DMS79 (cell line): Measurements from ENCODE around the gene FHIT.
"Not testable (repeated sequence)": the region's sequence is repeated elsewhere in the genome, so short reads cannot be mapped to it uniquely, and the experiment has no call there.

Experiments
- DNase-seq: peaks from one replicate; lab custom pipeline; 2025; lab: John Stamatoyannopoulos, UW

Gene FHIT

DNA sequence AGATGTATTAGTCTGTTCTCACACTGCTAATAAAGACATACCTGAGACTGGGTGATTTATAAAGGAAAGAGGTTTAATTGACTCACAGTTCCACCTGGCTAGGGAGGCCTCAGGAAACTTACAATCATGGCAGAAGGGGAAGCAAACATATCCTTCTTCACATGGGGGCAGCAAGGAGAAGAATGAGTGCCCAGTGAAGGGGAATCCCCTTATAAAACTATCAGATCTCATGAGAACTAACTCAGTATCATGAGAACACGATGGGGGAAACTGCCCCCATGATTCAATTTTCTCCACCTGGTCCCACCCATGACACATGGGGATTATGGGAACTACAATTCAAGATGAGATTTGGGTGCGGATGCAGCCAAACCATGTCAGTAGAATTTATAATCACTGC, 1316.7 kb downstream of the FHIT start:
- not testable (repeated sequence) for DNase-seq

DNA sequence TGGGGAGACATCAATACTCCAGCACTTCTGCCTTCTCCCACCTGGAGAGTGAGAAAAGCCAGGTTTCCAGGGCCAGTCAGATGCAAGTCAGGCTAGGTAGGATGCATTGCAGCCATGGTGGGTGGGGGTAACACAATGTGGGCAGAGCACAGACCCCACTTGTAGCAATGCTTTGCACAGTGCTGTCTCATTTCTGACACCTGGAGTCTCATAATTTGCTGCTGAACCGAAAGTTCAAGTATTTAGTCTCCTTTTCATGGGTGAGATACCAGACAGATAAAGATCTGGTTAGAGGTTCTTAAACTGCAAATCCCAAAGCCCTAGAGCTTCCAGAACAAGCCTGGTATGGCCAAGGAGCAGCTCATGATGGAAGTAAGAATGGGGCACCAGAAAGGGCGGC, 1321.1 kb downstream of the FHIT start:
- no peak for DNase-seq

DNA sequence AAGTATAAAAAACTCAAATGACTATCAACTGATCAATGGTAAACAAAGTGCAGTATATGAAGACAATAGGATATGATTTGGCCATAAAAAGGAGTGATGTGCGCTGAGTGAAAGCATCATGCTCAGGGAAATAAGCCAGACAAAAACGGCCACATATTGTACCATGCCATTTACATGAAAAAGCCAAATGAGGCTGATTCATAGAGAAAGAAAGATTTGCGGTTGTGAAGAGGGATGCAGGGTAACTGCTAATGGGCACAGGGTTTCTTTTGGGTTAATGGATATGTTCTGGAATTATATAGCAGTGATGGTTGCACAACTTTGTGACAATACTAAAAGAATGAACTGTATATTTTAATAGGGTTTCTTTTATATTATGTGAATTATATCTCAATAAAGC, 1324.2 kb downstream of the FHIT start:
- DNase-seq, result no peak

DNA sequence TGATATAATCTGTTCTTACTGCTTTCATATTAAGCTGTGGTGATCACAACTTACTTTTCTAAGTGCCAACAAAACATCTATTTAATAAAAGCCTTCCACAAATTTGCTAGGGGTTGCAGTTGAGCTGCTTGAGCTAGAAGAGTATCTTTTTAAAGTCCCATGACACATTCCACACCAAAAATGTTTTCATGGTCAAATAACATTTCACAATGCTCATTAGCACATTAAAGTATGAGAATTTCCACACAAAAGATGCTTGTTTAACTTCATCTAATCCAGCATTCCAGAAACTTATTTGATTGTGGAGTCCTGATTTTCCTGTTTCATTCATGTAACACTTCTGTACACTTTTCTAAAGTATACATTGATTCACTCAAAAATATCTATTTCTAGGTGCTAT, 1325.3 kb downstream of the FHIT start:
- DNase-seq, result no peak

DNA sequence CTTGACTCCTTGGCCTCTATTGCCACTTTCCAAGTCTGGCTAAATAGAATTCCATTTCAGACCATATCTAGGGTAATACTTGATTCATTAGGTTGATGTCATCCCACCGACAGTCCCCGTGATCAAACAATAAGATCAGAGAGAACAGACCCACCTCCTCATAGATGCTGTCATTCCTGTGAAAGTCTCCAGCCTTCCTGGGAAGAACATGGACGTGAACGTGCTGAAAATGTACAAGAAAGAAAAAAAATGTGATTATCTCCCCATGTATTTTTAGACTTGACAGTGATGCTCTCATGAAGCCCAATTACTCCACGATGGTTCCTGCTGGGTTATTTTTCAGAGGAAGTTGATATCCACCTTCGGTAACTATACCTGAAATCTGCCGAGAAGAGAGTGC, 1329.1 kb downstream of the FHIT start:
- no peak for DNase-seq

DNA sequence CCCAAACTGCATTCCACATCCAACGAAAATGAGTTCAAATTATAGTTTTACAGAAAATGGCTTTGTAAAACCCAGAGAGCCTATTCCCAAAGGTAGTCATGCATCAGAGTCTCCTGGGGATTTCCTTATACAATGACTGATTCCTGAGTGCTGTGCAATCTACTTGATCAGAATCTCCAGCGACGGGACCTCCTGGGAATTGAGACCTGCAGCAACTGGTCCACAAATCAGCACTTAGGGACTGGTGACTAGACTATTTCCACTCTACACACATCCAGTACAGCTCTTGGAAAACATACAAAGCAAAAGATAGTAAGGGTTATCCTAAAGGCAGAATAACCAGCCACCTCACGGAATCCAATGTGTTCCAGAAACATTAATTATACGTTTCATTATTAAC, 1330.4 kb downstream of the FHIT start:
- DNase-seq, result no peak

DNA sequence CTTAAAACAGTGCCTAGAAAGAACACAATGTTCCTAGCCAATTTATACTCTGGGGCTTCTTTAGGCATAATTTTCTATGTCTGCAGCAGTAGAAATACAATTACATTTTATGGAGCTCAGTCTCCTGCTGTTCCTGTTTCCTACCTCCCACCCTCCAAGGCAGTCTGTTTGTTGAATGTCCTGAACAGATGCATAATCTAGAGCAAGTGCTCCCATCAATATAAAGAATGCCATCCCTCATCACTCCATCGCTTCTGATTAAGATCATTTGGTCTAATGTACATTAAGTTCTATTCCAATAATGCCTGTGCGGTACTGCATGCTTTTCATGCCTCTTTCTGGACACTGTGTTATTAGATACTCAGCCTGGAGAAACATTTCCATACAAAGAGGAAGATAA, 1331.7 kb downstream of the FHIT start:
- DNase-seq, result no peak

DNA sequence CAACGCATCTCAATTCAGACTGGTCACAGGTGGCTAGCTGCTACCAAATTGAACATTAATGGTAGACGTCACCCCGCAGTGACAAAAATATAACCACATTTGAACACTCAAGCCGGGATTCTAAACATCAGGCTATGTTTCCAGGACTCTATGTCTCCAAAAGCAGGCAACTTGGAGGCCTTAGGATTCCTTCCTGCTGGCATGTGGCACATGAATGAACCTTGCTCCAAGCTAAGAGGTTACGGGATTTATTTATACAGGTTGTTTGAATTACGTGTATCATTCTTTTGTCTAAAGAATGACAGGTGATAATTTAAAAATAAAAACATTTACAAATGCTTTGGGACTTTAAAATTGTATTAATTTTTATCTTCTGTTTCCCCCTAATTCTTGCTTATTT, 1337.0 kb downstream of the FHIT start:
- no peak for DNase-seq

DNA sequence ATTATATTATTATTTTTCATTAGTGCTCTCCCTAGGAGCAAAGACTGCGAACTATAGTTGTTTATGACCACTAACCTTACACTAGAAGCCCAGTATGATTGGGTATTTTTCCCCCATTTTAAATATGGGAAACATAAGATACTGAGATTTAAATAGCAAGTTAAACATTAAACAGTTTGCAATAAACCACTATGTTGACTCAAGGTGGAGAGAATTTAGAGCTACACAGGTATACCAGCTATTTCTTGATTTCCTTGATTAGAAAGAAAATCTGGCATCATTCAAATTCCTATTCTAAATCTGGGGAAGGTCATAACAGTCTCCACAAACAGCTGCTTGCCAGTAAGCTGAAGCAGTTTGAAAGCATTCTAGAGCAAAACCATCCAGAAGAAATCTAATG, 1337.6 kb downstream of the FHIT start:
- no peak for DNase-seq

DNA sequence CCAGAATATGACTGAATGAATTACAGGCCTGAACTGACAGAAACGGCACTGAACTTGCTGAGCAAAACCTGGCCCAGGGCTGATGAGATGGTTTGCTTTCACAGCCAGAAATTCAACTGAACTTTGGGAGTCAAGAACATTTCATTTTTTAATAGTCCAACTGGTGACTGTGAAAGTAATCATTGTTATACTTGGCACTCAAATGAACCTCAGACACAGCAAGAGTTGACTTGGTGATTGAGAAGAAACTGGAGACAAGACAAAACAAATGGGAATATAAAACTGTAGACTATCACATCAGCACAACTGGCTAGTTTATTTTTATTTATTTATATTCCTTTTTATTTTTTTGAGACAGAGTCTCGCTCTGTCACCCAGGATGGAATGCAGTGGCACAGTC, 1342.6 kb downstream of the FHIT start:
- DNase-seq, result no peak

DNA sequence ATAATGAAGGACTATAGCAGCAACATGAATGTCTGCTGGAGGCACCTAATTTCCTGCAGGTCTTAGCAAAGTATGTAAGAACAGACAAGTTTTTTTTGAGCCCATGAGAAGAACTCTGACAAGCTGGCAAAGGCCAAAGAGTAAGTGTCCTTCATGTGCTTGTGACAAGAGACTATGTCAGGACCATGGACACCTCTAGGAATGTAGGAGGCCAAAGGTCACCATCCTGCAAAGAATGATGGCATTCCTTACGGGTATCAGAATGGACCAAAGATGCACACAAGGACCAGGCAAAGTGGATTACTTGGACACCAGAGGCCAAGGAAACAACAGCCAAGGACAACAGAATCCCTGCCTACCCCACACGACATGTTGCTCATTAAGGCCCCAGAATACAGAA, 1343.0 kb downstream of the FHIT start:
- no peak for DNase-seq

DNA sequence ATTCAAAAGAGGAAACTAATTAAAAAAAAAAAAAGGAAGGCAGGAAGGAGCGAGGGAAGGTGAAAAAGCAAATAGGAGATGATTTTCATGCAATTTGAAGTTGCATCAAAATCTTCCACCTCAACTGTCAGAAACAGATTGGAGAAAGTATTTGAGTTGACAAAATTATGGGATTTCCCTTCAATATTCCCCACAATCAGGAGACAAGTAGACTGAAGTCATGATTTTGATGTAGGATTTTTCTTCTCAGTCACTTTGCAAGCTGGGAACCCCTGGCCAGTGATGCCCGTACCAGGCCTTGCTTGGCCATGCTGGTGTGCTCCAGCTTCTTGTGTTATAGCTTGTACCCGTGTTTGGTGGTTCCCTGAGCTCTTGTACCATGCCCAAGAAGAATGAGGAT, 1347.0 kb downstream of the FHIT start:
- no peak for DNase-seq

DNA sequence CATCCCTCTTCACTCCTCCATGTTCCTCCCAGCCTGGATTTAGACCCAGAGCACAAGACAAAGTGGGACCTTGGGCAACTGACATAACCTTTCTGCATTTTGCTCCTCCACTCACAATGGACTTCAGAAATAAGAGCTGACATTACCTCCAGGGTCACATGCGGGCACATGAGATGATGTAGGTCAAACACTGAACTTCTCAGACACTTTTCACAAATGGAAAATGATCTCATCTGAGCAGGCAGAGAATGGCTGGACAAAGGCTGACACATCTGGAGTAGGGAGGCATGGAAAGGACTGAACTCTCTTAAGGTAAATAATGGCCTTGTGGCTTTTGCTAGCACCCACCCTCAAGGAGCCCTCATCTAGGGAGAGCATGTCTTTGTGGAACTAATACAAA, 1352.2 kb downstream of the FHIT start:
- no peak for DNase-seq

DNA sequence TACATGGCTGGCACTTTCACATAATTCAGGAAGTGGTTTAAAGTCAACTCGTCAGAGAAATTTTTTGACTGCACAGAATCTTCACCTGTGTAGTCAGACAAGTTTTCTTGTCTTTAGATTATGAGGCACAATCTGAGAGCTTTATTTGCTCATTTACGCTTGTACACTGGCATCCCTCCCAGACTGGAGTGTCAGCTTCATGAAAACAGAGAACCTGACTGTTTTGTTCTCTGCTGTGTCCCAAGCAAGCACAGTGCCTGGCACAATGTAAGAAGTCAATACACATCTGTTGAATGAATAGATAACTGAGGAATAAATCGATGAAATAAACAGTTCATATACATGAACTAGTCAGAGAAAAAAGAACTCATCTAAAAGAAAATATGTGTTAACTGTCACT, 1355.3 kb downstream of the FHIT start:
- DNase-seq, result no peak

DNA sequence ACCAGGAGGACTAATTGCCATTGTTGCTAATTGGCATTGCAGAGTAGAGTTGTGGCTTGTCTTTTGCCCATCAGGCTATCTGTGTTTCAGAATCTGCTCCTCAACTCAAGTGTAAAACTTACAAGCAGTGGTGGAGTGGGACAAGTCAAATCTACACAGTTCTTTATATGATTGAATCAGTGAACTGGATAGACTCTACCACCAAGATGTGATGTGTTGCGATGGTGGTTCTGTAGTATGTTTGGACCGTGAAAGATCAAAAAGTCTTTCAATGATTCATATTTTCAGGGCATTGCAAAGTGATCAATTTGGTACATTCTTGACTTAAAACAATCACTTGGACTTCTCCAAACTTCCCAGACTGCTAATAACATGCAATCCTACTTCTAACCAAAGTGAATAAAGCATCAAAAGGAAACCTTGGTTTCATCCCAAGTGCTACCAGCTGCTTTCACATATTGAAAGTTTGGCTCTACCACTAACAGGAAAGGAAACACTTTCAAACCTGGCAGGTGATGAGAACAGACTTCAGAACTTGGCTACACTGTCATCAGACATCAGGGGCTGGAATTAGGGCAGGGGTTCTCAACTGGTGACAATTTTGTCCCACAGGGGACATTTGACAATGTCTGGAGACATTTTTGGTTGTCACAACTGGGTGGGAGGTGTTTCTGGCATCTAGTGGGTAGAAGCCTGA, 1356.7 kb downstream of the FHIT start:
- no peak for DNase-seq

DNA sequence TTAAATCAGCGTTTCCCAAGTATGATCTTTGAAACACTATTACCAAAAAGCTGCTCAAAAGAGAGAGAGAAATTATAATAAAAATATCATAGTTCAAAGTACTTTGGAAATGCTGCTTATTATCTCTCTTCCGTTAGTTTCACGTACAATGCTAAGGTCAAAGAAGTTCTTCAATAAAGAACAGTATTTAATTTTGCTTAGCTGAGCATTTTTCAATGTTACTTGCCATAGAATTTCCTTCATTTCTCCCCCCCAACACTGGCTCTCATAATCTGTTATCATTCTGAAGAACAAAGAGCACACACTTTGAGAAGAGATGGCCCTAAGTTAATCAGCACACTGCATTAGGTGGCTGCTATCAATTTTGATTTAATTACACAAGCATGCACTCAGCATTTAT, 1360.6 kb downstream of the FHIT start:
- DNase-seq, result no peak

DNA sequence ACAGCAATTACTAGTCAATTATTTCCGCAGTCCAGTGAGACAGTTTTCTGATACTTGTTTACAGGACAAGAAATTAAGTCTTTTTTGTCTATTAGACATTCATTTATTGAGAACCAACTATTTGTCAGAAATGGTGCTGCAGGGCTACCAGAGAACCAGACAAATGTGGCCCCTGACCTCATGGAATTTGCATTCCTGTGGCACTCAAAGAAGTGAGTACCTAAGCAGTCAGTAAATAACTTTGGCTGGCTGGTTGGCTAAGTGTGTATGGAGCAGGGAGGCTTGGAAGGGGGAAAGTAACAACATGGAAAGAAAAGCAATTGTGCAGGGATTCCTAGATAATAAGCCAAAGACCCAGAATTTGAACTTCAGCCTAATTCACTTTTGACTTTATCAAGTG, 1364.5 kb downstream of the FHIT start:
- no peak for DNase-seq

DNA sequence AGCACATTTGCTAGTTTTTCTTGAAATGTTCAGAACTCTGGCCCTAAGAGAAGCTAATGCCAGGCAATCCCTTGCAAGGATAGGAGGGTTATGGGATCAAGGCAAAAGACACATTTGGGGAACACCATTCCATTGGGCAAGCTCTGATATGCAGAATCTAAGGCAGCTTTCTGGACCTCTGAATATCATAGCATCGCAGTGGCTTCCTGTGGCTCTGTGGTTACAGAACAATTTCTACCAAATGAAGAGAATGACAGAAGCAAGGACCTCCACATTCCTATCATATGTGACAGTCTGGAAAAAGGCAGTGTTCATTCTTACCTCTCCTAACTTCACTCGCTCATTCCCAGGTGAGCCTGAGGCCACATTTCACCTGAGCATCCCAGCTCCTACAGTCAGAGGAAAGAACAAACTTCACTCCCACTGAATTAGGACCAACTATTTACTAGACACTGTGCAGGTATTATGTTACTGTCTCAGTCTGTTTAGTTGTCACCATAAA, 1365.3 kb downstream of the FHIT start:
- no peak for DNase-seq

DNA sequence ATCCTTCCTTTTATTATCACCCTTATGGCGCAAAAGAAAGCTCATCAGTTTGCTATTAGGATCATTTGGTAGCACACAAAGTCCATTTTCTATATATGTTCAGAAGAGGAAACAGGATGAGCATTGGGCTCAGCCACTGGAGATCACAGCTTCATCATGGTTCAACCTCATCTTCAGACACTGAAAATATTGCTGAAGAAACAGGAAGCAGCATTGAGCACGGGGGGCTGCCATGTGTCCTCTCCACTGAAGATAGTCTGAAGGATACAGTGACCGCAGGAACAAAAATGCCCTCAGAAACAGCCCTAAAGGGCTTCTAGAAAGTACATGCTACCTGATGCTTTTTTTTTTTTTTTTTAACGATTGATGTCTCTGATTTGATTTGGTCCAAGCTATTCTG, 1366.2 kb downstream of the FHIT start:
- DNase-seq, result no peak

DNA sequence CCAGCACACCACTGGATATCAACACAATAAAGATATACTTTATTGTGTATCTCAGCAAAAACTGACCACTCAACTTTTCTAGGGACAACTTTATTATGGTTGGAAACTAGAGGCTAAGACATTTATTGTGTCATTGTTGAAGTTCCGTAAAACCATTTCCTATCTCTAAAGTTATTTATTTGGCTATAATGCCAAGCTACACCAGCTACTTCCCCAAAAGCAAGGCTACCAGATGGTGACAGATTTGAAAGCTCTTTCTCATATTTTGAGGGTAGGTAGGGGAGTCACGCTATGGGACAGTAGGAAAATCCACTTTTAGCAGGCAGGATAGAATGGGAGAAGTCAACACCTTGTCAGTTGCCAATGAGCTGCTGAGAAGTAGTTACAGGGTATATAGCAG, 1366.8 kb downstream of the FHIT start:
- no peak for DNase-seq

DNA sequence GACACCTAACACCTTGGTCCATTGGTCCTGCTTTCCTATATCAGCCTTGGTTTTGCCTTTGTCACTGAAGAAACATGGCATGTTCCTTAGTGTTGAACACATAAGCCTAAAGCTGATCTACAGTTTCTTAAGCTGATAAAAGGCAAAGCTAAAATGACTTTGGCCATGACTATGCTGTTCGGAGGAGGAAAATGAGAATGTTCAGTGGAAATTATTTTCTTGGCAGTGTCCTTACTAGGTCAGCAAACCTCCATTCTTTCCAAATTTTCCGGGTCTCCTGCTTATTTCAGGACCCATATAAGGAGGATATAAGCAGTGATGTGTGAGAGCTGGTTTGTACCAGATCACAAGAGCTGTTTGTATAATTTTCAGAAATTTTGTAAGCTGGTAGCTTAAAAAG, 1368.5 kb downstream of the FHIT start:
- no peak for DNase-seq

DNA sequence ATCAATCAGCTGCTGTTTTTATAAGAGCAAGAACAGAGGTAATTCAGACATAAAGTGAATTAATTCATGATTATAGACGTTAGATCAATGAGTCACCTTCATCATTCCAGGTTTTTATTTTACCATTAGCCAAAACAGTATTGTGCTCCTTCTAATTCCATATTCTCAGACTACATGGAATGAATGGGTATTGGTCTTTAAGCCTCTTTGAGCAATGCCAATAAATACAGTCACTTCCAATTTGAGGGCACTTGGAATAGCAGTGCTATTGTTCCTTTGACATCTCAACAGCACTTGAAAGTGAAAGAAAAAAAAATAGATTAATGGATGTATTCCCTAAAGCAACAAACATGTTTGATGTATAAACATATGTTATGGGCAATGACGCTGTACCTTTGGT, 1370.5 kb downstream of the FHIT start:
- no peak for DNase-seq

DNA sequence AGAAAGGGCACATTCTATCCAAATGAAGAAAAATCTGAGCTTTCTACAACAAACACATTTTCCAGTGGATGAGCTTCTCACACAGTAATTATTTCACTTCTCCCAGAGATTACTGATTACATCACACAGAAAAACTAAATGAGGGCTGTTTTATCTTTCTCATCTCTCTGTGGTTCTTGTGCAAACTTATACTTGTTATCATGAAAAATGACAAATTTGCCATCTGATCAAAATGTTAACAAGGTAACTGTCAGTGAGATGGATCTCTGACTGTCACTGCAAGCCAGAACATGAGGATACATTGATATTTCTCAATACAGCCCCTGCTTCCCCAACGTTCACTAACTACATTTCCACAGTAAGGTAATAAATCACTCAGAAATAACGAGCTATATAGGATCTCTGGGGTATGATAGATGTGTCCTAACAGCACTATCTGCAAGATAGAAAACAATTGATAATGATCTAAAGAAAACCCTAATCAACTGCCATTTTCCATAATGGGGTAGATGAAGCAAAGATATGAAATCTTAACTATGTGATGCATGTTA, 1372.1 kb downstream of the FHIT start:
- no peak for DNase-seq

DNA sequence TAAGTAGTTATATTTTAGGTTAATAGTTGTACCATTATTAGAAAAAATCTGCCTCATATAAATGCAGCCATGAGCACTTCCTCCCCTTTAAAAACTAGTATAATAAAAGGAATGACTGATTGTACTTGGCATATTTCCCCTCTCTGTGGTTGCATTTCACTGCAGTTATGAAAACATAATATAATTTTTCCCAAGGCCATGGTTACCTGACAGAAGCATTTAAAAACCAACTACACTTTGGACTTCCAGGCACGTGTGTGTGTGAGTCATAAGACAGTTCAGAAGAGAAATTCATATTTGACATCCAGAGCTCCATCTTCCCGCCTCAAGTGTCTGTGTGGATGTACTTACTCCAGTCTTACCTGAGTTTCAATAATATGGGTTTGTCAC, 1373.2 kb downstream of the FHIT start:
- no peak for DNase-seq
